GM23248 (cell line): ENCODE data around the gene CLDN20.
"Not testable (repeated sequence)": the region's sequence is repeated elsewhere in the genome, so short reads cannot be mapped to it uniquely, and the experiment has no call there.

Experiments used
- EZH2 ChIP-seq: fragments of 200-600 bp; sonication (generic); IDR thresholded peaks from 2 replicates; pipeline ENCODE4 v1.6.1; 2018; ENCODE audit warnings: antibody characterized with exemption, mild to moderate bottlenecking; ENCODE audit not compliant: insufficient read depth, poor library complexity, severe bottlenecking
- EZH2phosphoT487 ChIP-seq: fragments of 200-600 bp; sonication (generic); IDR thresholded peaks from 2 replicates; pipeline ENCODE4 v1.6.1; 2018; ENCODE audit warnings: antibody characterized with exemption, moderate library complexity, mild to moderate bottlenecking, low read depth; ENCODE audit not compliant: insufficient read depth

DNA sequence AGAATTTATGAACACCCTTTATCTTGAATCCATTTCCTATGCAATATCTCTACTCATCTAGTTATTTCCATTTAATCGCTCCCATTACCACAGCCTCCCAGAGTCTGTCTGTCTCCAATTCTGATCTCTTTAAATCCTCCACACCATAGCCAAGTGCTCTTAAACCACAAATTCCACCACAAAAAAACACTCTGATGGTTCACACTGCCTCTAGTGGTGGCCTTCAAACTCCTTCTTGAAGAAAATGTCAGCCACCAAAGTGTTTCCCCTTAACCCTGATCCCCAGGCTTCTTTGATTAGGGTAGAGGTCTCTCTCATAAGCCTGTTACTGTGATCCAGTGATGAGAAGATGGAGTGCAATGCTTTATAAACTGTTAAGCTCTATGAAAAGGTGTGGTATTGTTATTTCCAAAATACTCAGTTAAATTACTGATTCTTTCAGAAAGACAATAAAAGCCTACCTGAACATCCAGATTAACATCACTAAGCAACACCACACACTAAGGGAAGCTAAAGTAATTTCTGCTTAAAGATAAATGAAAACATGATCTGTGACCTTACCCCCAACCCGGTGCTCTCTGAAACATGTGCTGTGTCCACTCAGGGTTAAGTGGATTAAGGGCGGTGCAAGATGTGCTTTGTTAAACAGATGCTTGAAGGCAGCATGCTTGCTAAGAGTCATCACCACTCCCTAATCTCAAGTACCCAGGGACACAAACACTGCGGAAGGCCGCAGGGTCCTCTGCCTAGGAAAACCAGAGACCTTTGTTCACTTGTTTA is 4.5 kb downstream of the CLDN20 start:
- not testable (repeated sequence) for TF ChIP-seq EZH2phosphoT487, EZH2
